GM12878 (cell line): ENCODE results near the gene NCAPH2.
A peak's percentile ranks its signal among the peaks of the same experiment; 100 is the strongest.

Experiments
- BMI1 ChIP-seq: fragments of 450-650 bp; IDR thresholded peaks from 2 replicates; pipeline ENCODE4 v1.6.1; 2016; ENCODE audit warnings: mild to moderate bottlenecking, moderate library complexity, borderline replicate concordance
- CHD1 ChIP-seq: IDR thresholded peaks from 2 replicates; pipeline ENCODE4 v1.6.1; 2012; ENCODE audit warnings: low read depth, low read length, improper control_type of control experiment
- CTCF ChIP-seq, 3 experiments: IDR thresholded peaks in 2 of 3; conservative IDR thresholded peaks in 1 of 3; 2 replicates each; pipeline ENCODE4 v1.5.1; 2011; ENCODE audit warnings: low read depth in 3 of 3, low read length in 3 of 3, mild to moderate bottlenecking in 3 of 3, control low read depth in 2 of 3, moderate library complexity in 2 of 3, inconsistent platforms in 1 of 3, mixed read lengths in 1 of 3; ENCODE audit not compliant: control insufficient read depth in 2 of 3, insufficient read depth in 1 of 3; ENCODE audit errors: extremely low read depth in 1 of 3
- EGR1 ChIP-seq, 2 experiments: IDR thresholded peaks; 1 replicate in 1 of 2; 2 replicates in 1 of 2; pipeline ENCODE4 v1.6.1; 2011 to 2012; ENCODE audit warnings: low read depth in 2 of 2, low read length in 2 of 2, borderline replicate concordance in 1 of 2, mild to moderate bottlenecking in 1 of 2, moderate library complexity in 1 of 2
- EP300 ChIP-seq, 2 experiments: fragments of 150-350 bp in 1 of 2; IDR thresholded peaks; 2 replicates each; pipeline ENCODE4 v1.6.1; 2011 to 2012; ENCODE audit warnings: low read depth in 2 of 2, low read length in 2 of 2, borderline replicate concordance in 1 of 2, improper control_type of control experiment in 1 of 2, inconsistent platforms in 1 of 2; ENCODE audit not compliant: control insufficient read depth in 1 of 2
- GABPA ChIP-seq: IDR thresholded peaks from 2 replicates; pipeline ENCODE4 v1.6.1; 2014; ENCODE audit warnings: antibody characterized with exemption, low read depth, mild to moderate bottlenecking, inconsistent platforms
- GATAD2B ChIP-seq: fragments of 450-650 bp; conservative IDR thresholded peaks from 2 replicates; pipeline ENCODE4 v1.6.1; 2017; ENCODE audit warnings: low read depth, mild to moderate bottlenecking, moderate library complexity
- MAX ChIP-seq: IDR thresholded peaks from 2 replicates; pipeline ENCODE4 v1.6.1; 2012; ENCODE audit warnings: low read depth, low read length, improper control_type of control experiment
- MXI1 ChIP-seq: fragments of 150-350 bp; IDR thresholded peaks from 2 replicates; pipeline ENCODE4 v1.6.1; 2011; ENCODE audit warnings: low read depth, mild to moderate bottlenecking, inconsistent platforms, low read length, improper control_type of control experiment
- SMC3 ChIP-seq: IDR thresholded peaks from 2 replicates; pipeline ENCODE4 v1.6.1; 2011; ENCODE audit warnings: low read length, improper control_type of control experiment, borderline replicate concordance
- SP1 ChIP-seq: IDR thresholded peaks from one replicate; pipeline ENCODE4 v1.6.1; 2011; ENCODE audit warnings: low read depth, low read length
- TAF1 ChIP-seq: IDR thresholded peaks from 2 replicates; pipeline ENCODE4 v1.6.1; 2011; ENCODE audit warnings: mild to moderate bottlenecking, low read depth, low read length, borderline replicate concordance
- USF1 ChIP-seq: IDR thresholded peaks from 2 replicates; pipeline ENCODE4 v1.6.1; 2011; ENCODE audit warnings: borderline replicate concordance, low read depth, mild to moderate bottlenecking, moderate library complexity, mixed read lengths, low read length; ENCODE audit not compliant: insufficient read depth; ENCODE audit errors: extremely low read length

- TF ChIP-seq CTCF (IDR thresholded peaks at IDR 0.05 in 2 of 3, conservative IDR thresholded peaks at IDR 0.05 in 1 of 3; ENCODE audit: control insufficient read depth in 2 of 3, extremely low read depth in 1 of 3, insufficient read depth in 1 of 3, low read depth in 3 of 3, low read length in 3 of 3) = no peak
- no peak for TF ChIP-seq MXI1
- TF ChIP-seq BMI1 = no peak
- no peak for TF ChIP-seq SP1
- TF ChIP-seq SMC3 = no peak
- TF ChIP-seq GABPA = no peak
- no peak for TF ChIP-seq USF1
- no peak for TF ChIP-seq CHD1
- no peak for TF ChIP-seq MAX
- no peak for TF ChIP-seq EGR1 (IDR thresholded peaks at IDR 0.05; ENCODE audit: borderline replicate concordance in 1 of 2, low read depth in 2 of 2, low read length in 2 of 2)
- TF ChIP-seq EP300 (IDR thresholded peaks at IDR 0.05; ENCODE audit: borderline replicate concordance in 1 of 2, control insufficient read depth in 1 of 2, low read depth in 2 of 2, low read length in 2 of 2) = no peak
- peak; percentile 34; the same call in 1 of the 2 replicates for TF ChIP-seq TAF1
- no peak for TF ChIP-seq GATAD2B
Measured at GRCh38 chr22:50535113-50535512, 27.1 kb downstream of the NCAPH2 start.
